Fibroblast of peridontal ligament (primary cell): ENCODE measurements around the gene P2RY14.

Source experiments
- DNase-seq: peaks from one replicate; pipeline ENCODE4 v3.0.0-alpha.2; 2010; ENCODE audit errors: extremely low read depth

Gene P2RY14

GRCh38 chr3:151301787-151302186, 23.4 kb upstream of the P2RY14 start:
- peak; percentile 84 for DNase-seq

- no peak for DNase-seq
These were observed 22.2 kb upstream of the P2RY14 start for GRCh38 chr3:151300539-151300938.

GRCh38 chr3:151299006-151299405, 20.7 kb upstream of the P2RY14 start:
- DNase-seq, result no peak

GRCh38 chr3:151297429-151297828, 19.1 kb upstream of the P2RY14 start:
- no peak for DNase-seq

GRCh38 chr3:151296226-151296625, 17.9 kb upstream of the P2RY14 start:
- no peak for DNase-seq

- DNase-seq, result no peak
These were observed 14.8 kb upstream of the P2RY14 start for GRCh38 chr3:151293127-151293526.

- DNase-seq, result peak; percentile 72
These were observed 12.3 kb upstream of the P2RY14 start for GRCh38 chr3:151290673-151291072.

- DNase-seq, result no peak
These were observed 11.1 kb upstream of the P2RY14 start for GRCh38 chr3:151289445-151289844.

GRCh38 chr3:151285940-151286339, 7.6 kb upstream of the P2RY14 start:
- DNase-seq, result no peak

- peak; percentile 72 for DNase-seq
These were observed 5.6 kb upstream of the P2RY14 start for GRCh38 chr3:151283907-151284461.

- no peak for DNase-seq
These were observed 5.0 kb upstream of the P2RY14 start for GRCh38 chr3:151283387-151283786.

- DNase-seq, result peak; percentile 82
These were observed 4.6 kb upstream of the P2RY14 start for GRCh38 chr3:151282921-151283320.

- peak; percentile 68 for DNase-seq
These were observed 3.5 kb upstream of the P2RY14 start for GRCh38 chr3:151281671-151282324.

- no peak for DNase-seq
These were observed 1.7 kb downstream of the P2RY14 start for GRCh38 chr3:151276687-151277042.

GRCh38 chr3:151276038-151276686, 2.2 kb downstream of the P2RY14 start:
- DNase-seq, result no peak

GRCh38 chr3:151275091-151275490, 3.3 kb downstream of the P2RY14 start:
- no peak for DNase-seq

- DNase-seq, result peak; percentile 6
These were observed 8.7 kb downstream of the P2RY14 start for GRCh38 chr3:151269631-151270030.

- no peak for DNase-seq
These were observed 9.8 kb downstream of the P2RY14 start for GRCh38 chr3:151268267-151269235.

GRCh38 chr3:151267066-151267465, 11.3 kb downstream of the P2RY14 start:
- no peak for DNase-seq

GRCh38 chr3:151265866-151266265, 12.5 kb downstream of the P2RY14 start:
- DNase-seq, result no peak

GRCh38 chr3:151265166-151265565, 13.2 kb downstream of the P2RY14 start:
- DNase-seq, result no peak

GRCh38 chr3:151264605-151265004, 13.7 kb downstream of the P2RY14 start:
- DNase-seq, result no peak
